Activated naive CD4-positive, alpha-beta T cell treated with anti-CD3 and anti-CD28 coated beads, Interleukin-2, amount 10 ng/mL, durations not matched to agents 7 days and 5 days (primary cell): ENCODE results near the gene ZC3H12A.
"Not testable (repeated sequence)": the region's sequence is repeated elsewhere in the genome, so short reads cannot be mapped to it uniquely, and the experiment has no call there.

Experiments
- CTCF ChIA-PET: fragments of 350-600 bp; sonication (Branson Sonifier 250); formaldehyde crosslinking; loops from one replicate; lab custom pipeline; 2021; ENCODE audit warnings: antibody characterized with exemption; lab: Charles Lee
- DNase-seq: peaks from one replicate; pipeline ENCODE4 v3.0.0-alpha.2; 2020
- H3K27ac Mint-ChIP-seq: one replicate; pipeline ENCODE4 v1.8.0; 2021; ENCODE audit warnings: mild to moderate bottlenecking, moderate library complexity, mixed read lengths
- H3K27me3 Mint-ChIP-seq: one replicate; pipeline ENCODE4 v1.8.0; 2021; ENCODE audit warnings: mild to moderate bottlenecking, mixed read lengths
- H3K36me3 Mint-ChIP-seq: one replicate; pipeline ENCODE4 v1.8.0; 2021; ENCODE audit warnings: mixed read lengths
- H3K4me1 Mint-ChIP-seq: one replicate; pipeline ENCODE4 v1.8.0; 2021; ENCODE audit warnings: mixed read lengths
- H3K4me3 Mint-ChIP-seq: one replicate; pipeline ENCODE4 v1.8.0; 2021; ENCODE audit warnings: mild to moderate bottlenecking, moderate library complexity, mixed read lengths
- H3K9me3 Mint-ChIP-seq: one replicate; pipeline ENCODE4 v1.8.0; 2021; ENCODE audit warnings: mixed read lengths

Gene ZC3H12A

GRCh38 chr1:37484325-37485051, 10.1 kb downstream of the ZC3H12A start:
- Mint-ChIP-seq H3K36me3 (peaks cover 33% of the 10 kb centered on the region), H3K4me3 (no peak overlapping the region), H3K27ac (peak overlapping the region; percentile 70), H3K27me3 (no peaks in the 10 kb centered on the region), H3K4me1 (peaks cover 36% of the 10 kb centered on the region), H3K9me3 (no peaks in the 10 kb centered on the region)
- CTCF ChIA-PET, result interaction anchor here (1.1 to 8.3 kb wide), 5 partner anchors 11 to 30 kb away, joined by 4 to 261 read pairs (median 43); partner anchors contain the start of genes MEAF6 and ZC3H12A
- no peak for DNase-seq

- DNase-seq, result no peak
- peaks cover 29% of the 10 kb centered on the region for H3K36me3 Mint-ChIP-seq
- no peak overlapping the region for H3K4me3 Mint-ChIP-seq
- no peaks in the 10 kb centered on the region for H3K27me3 Mint-ChIP-seq
- no peaks in the 10 kb centered on the region for H3K9me3 Mint-ChIP-seq
- CTCF ChIA-PET, result interaction anchor here (0.5 to 8.3 kb wide), 11 partner anchors 7 to 117 kb away, joined by 3 to 261 read pairs (median 17); partner anchors contain the start of genes DNALI1, MEAF6 and ZC3H12A
- no peak overlapping the region for H3K27ac Mint-ChIP-seq
- peaks cover 22% of the 10 kb centered on the region for H3K4me1 Mint-ChIP-seq
These were observed 11.7 kb downstream of the ZC3H12A start for GRCh38 chr1:37485902-37486679.

GRCh38 chr1:37486680-37487618, 12.6 kb downstream of the ZC3H12A start:
- peak overlapping the region; percentile 1 for H3K27ac Mint-ChIP-seq
- peaks cover 21% of the 10 kb centered on the region for H3K36me3 Mint-ChIP-seq
- H3K4me1 Mint-ChIP-seq, result peaks cover 14% of the 10 kb centered on the region
- peak; percentile 84 for DNase-seq
- H3K9me3 Mint-ChIP-seq, result no peaks in the 10 kb centered on the region
- H3K4me3 Mint-ChIP-seq, result no peak overlapping the region
- CTCF ChIA-PET, result interaction anchor here (0.7 to 8.3 kb wide), 20 partner anchors 8 to 1326 kb away, joined by 3 to 261 read pairs (median 6); partner anchors contain the start of genes DNALI1, MEAF6 and ZC3H12A
- H3K27me3 Mint-ChIP-seq, result no peaks in the 10 kb centered on the region

GRCh38 chr1:37487619-37487984, 13.2 kb downstream of the ZC3H12A start:
- Mint-ChIP-seq H3K27ac (peak overlapping the region; percentile 1), H3K27me3 (no peaks in the 10 kb centered on the region), H3K9me3 (no peaks in the 10 kb centered on the region), H3K36me3 (peaks cover 16% of the 10 kb centered on the region), H3K4me3 (no peak overlapping the region), H3K4me1 (peaks cover 10% of the 10 kb centered on the region)
- CTCF ChIA-PET, result interaction anchor here (0.7 to 8.3 kb wide), 20 partner anchors 9 to 1326 kb away, joined by 3 to 261 read pairs (median 6); partner anchors contain the start of genes DNALI1, MEAF6 and ZC3H12A
- no peak for DNase-seq

- no peak for DNase-seq
- Mint-ChIP-seq H3K9me3 (no peaks in the 10 kb centered on the region), H3K36me3 (peaks cover 27% of the 10 kb centered on the region), H3K27ac (peak overlapping the region; percentile 50), H3K4me1 (peaks cover 2% of the 10 kb centered on the region), H3K27me3 (no peaks in the 10 kb centered on the region), H3K4me3 (no peak overlapping the region)
- CTCF ChIA-PET, result interaction anchor here (0.7 to 0.9 kb wide), 2 partner anchors 10 to 191 kb away, joined by 3 read pairs; no protein-coding TSS in a partner anchor
These were observed 19.1 kb downstream of the ZC3H12A start for GRCh38 chr1:37493336-37494098.

GRCh38 chr1:37495875-37496274, 21.5 kb downstream of the ZC3H12A start:
- DNase-seq, result no peak
- H3K27me3 Mint-ChIP-seq, result no peaks in the 10 kb centered on the region
- CTCF ChIA-PET, result interaction anchor here (1.8 to 6.3 kb wide), 4 partner anchors 10 to 41 kb away, joined by 4 to 43 read pairs (median 7); no protein-coding TSS in a partner anchor
- no peaks in the 10 kb centered on the region for H3K9me3 Mint-ChIP-seq
- no peak overlapping the region for H3K4me3 Mint-ChIP-seq
- H3K27ac Mint-ChIP-seq, result no peak overlapping the region
- H3K36me3 Mint-ChIP-seq, result peaks cover 33% of the 10 kb centered on the region
- peaks cover 2% of the 10 kb centered on the region for H3K4me1 Mint-ChIP-seq

- DNase-seq, result no peak
- H3K27me3 Mint-ChIP-seq, result no peaks in the 10 kb centered on the region
- CTCF ChIA-PET, result interaction anchor here (1.4 to 6.3 kb wide), 2 partner anchors 12 to 17 kb away, joined by 4 to 43 read pairs; partner anchors contain the start of gene MEAF6
- H3K9me3 Mint-ChIP-seq, result no peaks in the 10 kb centered on the region
- H3K27ac Mint-ChIP-seq, result no peak overlapping the region
- no peak overlapping the region for H3K4me3 Mint-ChIP-seq
- peaks cover 40% of the 10 kb centered on the region for H3K36me3 Mint-ChIP-seq
- H3K4me1 Mint-ChIP-seq, result peaks cover 2% of the 10 kb centered on the region
These were observed 23.5 kb downstream of the ZC3H12A start for GRCh38 chr1:37497832-37498231.

GRCh38 chr1:37498872-37499617, 24.7 kb downstream of the ZC3H12A start:
- CTCF ChIA-PET, result interaction anchor here (1.0 to 6.3 kb wide), 3 partner anchors 10 to 15 kb away, joined by 3 to 43 read pairs (median 4); partner anchors contain the start of gene MEAF6
- Mint-ChIP-seq H3K27ac (no peak overlapping the region), H3K4me3 (no peak overlapping the region), H3K27me3 (no peaks in the 10 kb centered on the region), H3K4me1 (peaks cover 2% of the 10 kb centered on the region), H3K9me3 (no peaks in the 10 kb centered on the region), H3K36me3 (peaks cover 30% of the 10 kb centered on the region)
- DNase-seq, result no peak

- Mint-ChIP-seq H3K4me1 (peaks cover 2% of the 10 kb centered on the region), H3K9me3 (no peaks in the 10 kb centered on the region), H3K4me3 (no peak overlapping the region), H3K27me3 (no peaks in the 10 kb centered on the region), H3K27ac (no peak overlapping the region), H3K36me3 (peaks cover 35% of the 10 kb centered on the region)
- no peak for DNase-seq
- CTCF ChIA-PET, result interaction anchor here (1.4 kb wide), 1 partner anchor 8 kb away, joined by 5 read pairs; no protein-coding TSS in a partner anchor
These were observed 27.3 kb downstream of the ZC3H12A start for GRCh38 chr1:37501661-37502060.

GRCh38 chr1:37502104-37502503, 27.7 kb downstream of the ZC3H12A start:
- no peak overlapping the region for H3K27ac Mint-ChIP-seq
- no peak for DNase-seq
- H3K4me1 Mint-ChIP-seq, result peaks cover 2% of the 10 kb centered on the region

GRCh38 chr1:37502791-37503190, 28.4 kb downstream of the ZC3H12A start:
- H3K36me3 Mint-ChIP-seq, result peaks cover 43% of the 10 kb centered on the region
- DNase-seq, H3K27me3 Mint-ChIP-seq, H3K4me3 Mint-ChIP-seq, H3K27ac Mint-ChIP-seq, H3K4me1 Mint-ChIP-seq, H3K9me3 Mint-ChIP-seq: not testable (repeated sequence)
- CTCF ChIA-PET, result interaction anchor here (0.6 to 1.1 kb wide), 4 partner anchors 9 to 151 kb away, joined by 3 to 7 read pairs (median 4); partner anchors contain the start of gene MEAF6

More at GRCh38 chr1:37502104-37502503, 27.7 kb downstream of the ZC3H12A start:
- CTCF ChIA-PET, result interaction anchor here (0.6 kb wide), 1 partner anchor 101 kb away, joined by 5 read pairs; no protein-coding TSS in a partner anchor
- Mint-ChIP-seq H3K27me3 (no peaks in the 10 kb centered on the region), H3K36me3 (peaks cover 36% of the 10 kb centered on the region), H3K9me3 (no peaks in the 10 kb centered on the region), H3K4me3 (no peak overlapping the region)

GRCh38 chr1:37506740-37507139, 32.4 kb downstream of the ZC3H12A start:
- H3K4me1 Mint-ChIP-seq, result peaks cover 17% of the 10 kb centered on the region
- H3K9me3 Mint-ChIP-seq, result no peaks in the 10 kb centered on the region
- no peak for DNase-seq
- H3K36me3 Mint-ChIP-seq, result peaks cover 40% of the 10 kb centered on the region
- CTCF ChIA-PET, result interaction anchor here (0.9 kb wide), 1 partner anchor 21 kb away, joined by 4 read pairs; no protein-coding TSS in a partner anchor
- no peaks in the 10 kb centered on the region for H3K27me3 Mint-ChIP-seq
- H3K27ac Mint-ChIP-seq, result no peak overlapping the region
- H3K4me3 Mint-ChIP-seq, result no peak overlapping the region
